ENCODE data around the gene MRPL37.

Gene MRPL37

GRCh38 chr1:54244655-54245054 lies 44.7 kb downstream of the MRPL37 start:
- ATAC-seq, result no peak
- TF ChIP-seq BACH2 (CRISPR knock-in tag; IDR thresholded peaks at IDR 0.05; ENCODE audit: borderline replicate concordance) (no peak), ZFP3 (CRISPR knock-in tag; IDR thresholded peaks at IDR 0.05) (no peak), SNAI2 (CRISPR knock-in tag; IDR thresholded peaks at IDR 0.05) (no peak), ZC3H10 (CRISPR knock-in tag; IDR thresholded peaks at IDR 0.05) (no peak), POU6F1 (CRISPR knock-in tag; IDR thresholded peaks at IDR 0.05; ENCODE audit: borderline replicate concordance, low read depth) (no peak), ZFP30 (CRISPR knock-in tag; IDR thresholded peaks at IDR 0.05) (no peak), CSDC2 (CRISPR knock-in tag; IDR thresholded peaks at IDR 0.05) (no peak), ISL1 (CRISPR knock-in tag; IDR thresholded peaks at IDR 0.05) (no peak), TSHZ2 (CRISPR knock-in tag; IDR thresholded peaks at IDR 0.05) (no peak), PATZ1 (CRISPR knock-in tag; IDR thresholded peaks at IDR 0.05; ENCODE audit: borderline replicate concordance) (no peak), PPARA (CRISPR knock-in tag; IDR thresholded peaks at IDR 0.05; ENCODE audit: borderline replicate concordance) (no peak), CREB5 (CRISPR knock-in tag; IDR thresholded peaks at IDR 0.05; ENCODE audit: low read depth) (no peak), OSR1 (CRISPR knock-in tag; IDR thresholded peaks at IDR 0.05) (no peak), TCF4 (CRISPR knock-in tag; IDR thresholded peaks at IDR 0.05; ENCODE audit: borderline replicate concordance) (no peak), RARB (CRISPR knock-in tag; IDR thresholded peaks at IDR 0.05) (no peak), TOX (CRISPR knock-in tag; IDR thresholded peaks at IDR 0.05; ENCODE audit: borderline replicate concordance) (no peak), ZNF70 (CRISPR knock-in tag; IDR thresholded peaks at IDR 0.05) (no peak)

- TF ChIP-seq CREB5 (CRISPR knock-in tag; IDR thresholded peaks at IDR 0.05; ENCODE audit: low read depth), result no peak
- TF ChIP-seq OSR1 (CRISPR knock-in tag; IDR thresholded peaks at IDR 0.05), result no peak
- no peak for TF ChIP-seq PPARA (CRISPR knock-in tag; IDR thresholded peaks at IDR 0.05; ENCODE audit: borderline replicate concordance)
- TF ChIP-seq ZC3H10 (CRISPR knock-in tag; IDR thresholded peaks at IDR 0.05), result no peak
- no peak for TF ChIP-seq POU6F1 (CRISPR knock-in tag; IDR thresholded peaks at IDR 0.05; ENCODE audit: borderline replicate concordance, low read depth)
- TF ChIP-seq RARB (CRISPR knock-in tag; IDR thresholded peaks at IDR 0.05), result no peak
- TF ChIP-seq TCF4 (CRISPR knock-in tag; IDR thresholded peaks at IDR 0.05; ENCODE audit: borderline replicate concordance), result no peak
- TF ChIP-seq ARNTL (CRISPR knock-in tag; IDR thresholded peaks at IDR 0.05; ENCODE audit: borderline replicate concordance, low read depth), result no peak
- ATAC-seq, result peak; percentile 45
Observed at GRCh38 chr1:54245501-54245900, 45.5 kb downstream of the MRPL37 start.

GRCh38 chr1:54246116-54246721 lies 46.3 kb downstream of the MRPL37 start:
- ATAC-seq, result no peak
- TF ChIP-seq TOX (CRISPR knock-in tag; IDR thresholded peaks at IDR 0.05; ENCODE audit: borderline replicate concordance) (no peak), ZFP30 (CRISPR knock-in tag; IDR thresholded peaks at IDR 0.05) (no peak), PATZ1 (CRISPR knock-in tag; IDR thresholded peaks at IDR 0.05; ENCODE audit: borderline replicate concordance) (no peak), SNAI2 (CRISPR knock-in tag; IDR thresholded peaks at IDR 0.05) (no peak), BACH2 (CRISPR knock-in tag; IDR thresholded peaks at IDR 0.05; ENCODE audit: borderline replicate concordance) (no peak), ARNTL (CRISPR knock-in tag; IDR thresholded peaks at IDR 0.05; ENCODE audit: borderline replicate concordance, low read depth) (no peak), ISL1 (CRISPR knock-in tag; IDR thresholded peaks at IDR 0.05) (no peak), POU6F1 (CRISPR knock-in tag; IDR thresholded peaks at IDR 0.05; ENCODE audit: borderline replicate concordance, low read depth) (no peak), OSR1 (CRISPR knock-in tag; IDR thresholded peaks at IDR 0.05) (no peak)
